Measurements from ENCODE around the gene TNIK. TPM values are rescaled to one million over a fixed set of nuclear protein-coding genes. Genes with fewer than 3 reads are reported as not detected.

Gene TNIK
- total and polyA plus RNA-seq, 10 of the 15 experiments (the other 5 are each of a cell fraction or from before 2014, with no cell fraction given) = 13.9 to 74.3 (median 48.2) TPM

DNA sequence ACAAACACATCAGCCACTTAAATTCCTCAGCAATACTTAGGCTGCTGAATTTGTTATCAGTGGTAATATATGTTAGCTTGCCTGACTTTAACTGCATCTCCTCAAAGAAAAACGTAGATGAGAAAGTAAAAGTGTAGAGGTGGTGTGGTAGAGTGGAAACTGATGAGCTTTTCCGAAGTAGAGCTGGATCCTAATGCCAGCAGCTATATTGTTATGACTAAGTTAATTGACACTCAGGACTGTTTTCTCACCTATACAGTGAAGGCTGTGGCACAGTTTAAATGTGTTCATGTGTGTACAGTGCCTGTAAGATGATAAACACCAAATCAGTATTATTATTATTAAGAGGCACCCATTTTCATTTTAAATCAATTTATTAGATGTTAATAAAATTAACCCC lies 174.9 kb downstream of the TNIK start (continued):
- TF ChIP-seq E2F4 (IDR thresholded peaks at IDR 0.05; ENCODE audit: low read depth, low read length) (no peak), MTA2 (IDR thresholded peaks at IDR 0.05; ENCODE audit: low read depth) (peak; percentile 56; the same call in 1 of the 2 replicates), JUNB (IDR thresholded peaks at IDR 0.05) (peak; percentile 29; the same call in 1 of the 2 replicates), ZBED1 (IDR thresholded peaks at IDR 0.05; ENCODE audit: borderline replicate concordance) (peak; percentile 44; the same call in 1 of the 2 replicates), SMAD5 (IDR thresholded peaks at IDR 0.05; ENCODE audit: low read depth) (no peak), PKNOX1 (IDR thresholded peaks at IDR 0.05) (peak; percentile 62), LARP7 (IDR thresholded peaks at IDR 0.05) (no peak), EP300 (IDR thresholded peaks at IDR 0.05; ENCODE audit: borderline replicate concordance in 1 of 2, control insufficient read depth in 1 of 2, low read depth in 2 of 2, low read length in 2 of 2) (peak in 1 of 2 experiments; percentile 38; a peak in 1 of 4 replicates), FOXK2 (IDR thresholded peaks at IDR 0.05) (no peak), POLR2AphosphoS5 (IDR thresholded peaks at IDR 0.05; ENCODE audit: low read length) (no peak), ETV6 (conservative IDR thresholded peaks at IDR 0.05 in 1 of 2, IDR thresholded peaks at IDR 0.05 in 1 of 2; ENCODE audit: borderline replicate concordance in 1 of 2, low read depth in 1 of 2) (0 out of 4 replicates have a peak, but pooled peaks of 1 of the 2 experiments have one; percentile 43), YBX1 (IDR thresholded peaks at IDR 0.05) (no peak), IKZF1 (conservative IDR thresholded peaks at IDR 0.05) (no peak; the same call in 1 of the 2 replicates)

Data from GM12878 (cell line).